ENCODE data around the gene MYLK. TPM values are rescaled to one million over a fixed set of nuclear protein-coding genes. Genes with fewer than 3 reads are reported as not detected.

MYLK gene
- total RNA-seq, 1 donor from 2014 or later, result 50.5 TPM

GRCh38 chr3:123651449-123652341 lies 232.4 kb downstream of the MYLK start:
- Histone ChIP-seq H3K27ac (ENCODE audit: low read depth, low read length) (no peak overlapping the region), H2AFZ (ENCODE audit: low read depth, low read length) (no peak overlapping the region), H3K36me3 (ENCODE audit: insufficient read depth, low read length) (peaks cover 16% of the 10 kb centered on the region), H3K4me3 (ENCODE audit: insufficient read depth, low read depth, low read length) (no peak overlapping the region), H3K4me2 (ENCODE audit: low read length) (no peak overlapping the region), H3K9ac (ENCODE audit: low read length) (no peak overlapping the region), H4K20me1 (ENCODE audit: insufficient read depth, low read length) (no peaks in the 10 kb centered on the region), H3K9me3 (ENCODE audit: insufficient read depth, low read depth, low read length) (no peaks in the 10 kb centered on the region), H3K79me2 (ENCODE audit: insufficient read depth, low read length) (no peaks in the 10 kb centered on the region), H3K27me3 (ENCODE audit: insufficient read depth, low read length) (no peaks in the 10 kb centered on the region), H3K4me1 (ENCODE audit: insufficient read depth, low read length) (peaks cover 18% of the 10 kb centered on the region)
- TF ChIP-seq EZH2 (IDR thresholded peaks at IDR 0.05; ENCODE audit: insufficient read depth, low read length), result no peak
- no peak for TF ChIP-seq CTCF (IDR thresholded peaks at IDR 0.05; ENCODE audit: insufficient read depth, low read depth, low read length)
- Mint-ChIP-seq H3K4me3 (ENCODE audit: unreplicated experiment) (no peak overlapping the region), H3K36me3 (ENCODE audit: low read depth, unreplicated experiment) (peaks cover 34% of the 10 kb centered on the region), H3K27ac (ENCODE audit: unreplicated experiment) (no peak overlapping the region), H3K9me3 (ENCODE audit: unreplicated experiment) (peaks cover 6% of the 10 kb centered on the region), H3K27me3 (ENCODE audit: low read depth, unreplicated experiment) (no peaks in the 10 kb centered on the region), H3K4me1 (ENCODE audit: low read depth, unreplicated experiment) (peaks cover 19% of the 10 kb centered on the region)
- FAIRE-seq (no peak), DNase-seq (ENCODE audit: low read depth) (no peak)

GRCh38 chr3:123650101-123650500 lies 234.0 kb downstream of the MYLK start:
- no peak for DNase-seq (ENCODE audit: low read depth)
- no peaks in the 10 kb centered on the region for H3K27me3 Mint-ChIP-seq (ENCODE audit: low read depth, unreplicated experiment)

More at GRCh38 chr3:123650101-123650500, 234.0 kb downstream of the MYLK start:
- Mint-ChIP-seq H3K4me1 (ENCODE audit: low read depth, unreplicated experiment) (peaks cover 19% of the 10 kb centered on the region), H3K36me3 (ENCODE audit: low read depth, unreplicated experiment) (peaks cover 25% of the 10 kb centered on the region), H3K9me3 (ENCODE audit: unreplicated experiment) (peaks cover 1% of the 10 kb centered on the region), H3K27ac (ENCODE audit: unreplicated experiment) (no peak overlapping the region), H3K4me3 (ENCODE audit: unreplicated experiment) (no peak overlapping the region)
- no peak overlapping the region for H2AFZ ChIP-seq (ENCODE audit: low read depth, low read length)
- H3K4me3 ChIP-seq (ENCODE audit: insufficient read depth, low read depth, low read length), result no peak overlapping the region
- H3K27ac ChIP-seq (ENCODE audit: low read depth, low read length), result no peak overlapping the region
- TF ChIP-seq CTCF (IDR thresholded peaks at IDR 0.05; ENCODE audit: insufficient read depth, low read depth, low read length) (no peak), EZH2 (IDR thresholded peaks at IDR 0.05; ENCODE audit: insufficient read depth, low read length) (no peak)
- H3K9me3 ChIP-seq (ENCODE audit: insufficient read depth, low read depth, low read length), result no peaks in the 10 kb centered on the region
- H3K36me3 ChIP-seq (ENCODE audit: insufficient read depth, low read length), result peaks cover 19% of the 10 kb centered on the region
- no peak overlapping the region for H3K9ac ChIP-seq (ENCODE audit: low read length)
- no peaks in the 10 kb centered on the region for H4K20me1 ChIP-seq (ENCODE audit: insufficient read depth, low read length)
- no peak overlapping the region for H3K4me2 ChIP-seq (ENCODE audit: low read length)
- FAIRE-seq, result no peak
- H3K79me2 ChIP-seq (ENCODE audit: insufficient read depth, low read length), result no peaks in the 10 kb centered on the region
- no peaks in the 10 kb centered on the region for H3K27me3 ChIP-seq (ENCODE audit: insufficient read depth, low read length)
- peaks cover 18% of the 10 kb centered on the region for H3K4me1 ChIP-seq (ENCODE audit: insufficient read depth, low read length)

All from astrocyte (in vitro differentiated cells and primary cell).